HG03469 (cell line): Measurements from ENCODE around the gene PCDHA7.
"Not testable (repeated sequence)": the region's sequence is repeated elsewhere in the genome, so short reads cannot be mapped to it uniquely, and the experiment has no call there.

ENCODE experiments used
- ATAC-seq: cut with Tn5 transposase; IDR thresholded peaks from one replicate; pipeline ENCODE4 v1.9.1; 2021; ENCODE audit warnings: mild to moderate bottlenecking, moderate library complexity, moderate number of reproducible peaks; ENCODE audit not compliant: unreplicated experiment

The PCDHA7 gene

DNA sequence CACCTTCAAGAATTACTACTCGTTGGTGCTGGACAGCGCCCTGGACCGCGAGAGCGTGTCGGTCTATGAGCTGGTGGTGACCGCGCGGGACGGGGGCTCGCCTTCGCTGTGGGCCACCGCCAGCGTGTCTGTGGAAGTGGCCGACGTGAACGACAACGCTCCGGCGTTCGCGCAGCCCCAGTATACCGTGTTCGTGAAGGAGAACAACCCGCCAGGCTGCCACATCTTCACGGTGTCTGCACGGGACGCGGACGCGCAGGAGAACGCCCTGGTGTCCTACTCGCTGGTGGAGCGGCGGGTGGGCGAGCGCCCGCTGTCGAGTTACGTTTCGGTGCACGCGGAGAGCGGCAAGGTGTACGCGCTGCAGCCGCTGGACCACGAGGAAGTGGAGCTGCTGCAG is 11.1 kb upstream of the PCDHA7 start:
- not testable (repeated sequence) for ATAC-seq

GRCh38 chr5:140823475-140823874 is 10.6 kb upstream of the PCDHA7 start:
- ATAC-seq, result no peak

DNA sequence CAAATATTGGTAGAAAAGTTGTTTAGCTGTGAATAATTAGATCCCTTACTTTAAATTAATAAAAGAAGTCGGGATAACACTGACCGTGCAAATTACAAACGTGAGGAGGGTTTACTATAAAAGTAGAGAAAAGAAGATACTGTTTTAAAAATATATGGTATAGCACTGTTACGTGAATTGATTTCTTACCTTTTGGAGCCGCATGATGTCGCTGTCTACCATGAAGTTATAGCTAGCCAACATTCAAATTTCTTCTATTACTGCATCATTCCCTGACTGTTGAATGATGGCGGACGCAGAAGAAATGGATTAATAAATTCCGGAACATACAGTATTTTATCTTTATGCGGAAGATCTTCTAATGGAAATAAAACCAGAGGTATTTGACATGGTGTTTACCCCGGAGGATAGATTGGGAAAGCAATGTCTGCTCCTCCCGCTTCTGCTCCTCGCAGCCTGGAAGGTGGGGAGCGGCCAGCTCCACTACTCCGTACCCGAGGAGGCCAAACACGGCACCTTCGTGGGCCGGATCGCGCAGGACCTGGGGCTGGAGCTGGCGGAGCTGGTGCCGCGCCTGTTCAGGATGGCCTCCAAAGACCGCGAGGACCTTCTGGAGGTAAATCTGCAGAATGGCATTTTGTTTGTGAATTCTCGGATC is 6.2 kb upstream of the PCDHA7 start, which contains the start of gene PCDHA6:
PCDHA6 (plus strand) TSS at position 257 of the 658 bp plus-strand sequence; CDS start at position 389, 132 bp downstream.
- ATAC-seq, result no peak

DNA sequence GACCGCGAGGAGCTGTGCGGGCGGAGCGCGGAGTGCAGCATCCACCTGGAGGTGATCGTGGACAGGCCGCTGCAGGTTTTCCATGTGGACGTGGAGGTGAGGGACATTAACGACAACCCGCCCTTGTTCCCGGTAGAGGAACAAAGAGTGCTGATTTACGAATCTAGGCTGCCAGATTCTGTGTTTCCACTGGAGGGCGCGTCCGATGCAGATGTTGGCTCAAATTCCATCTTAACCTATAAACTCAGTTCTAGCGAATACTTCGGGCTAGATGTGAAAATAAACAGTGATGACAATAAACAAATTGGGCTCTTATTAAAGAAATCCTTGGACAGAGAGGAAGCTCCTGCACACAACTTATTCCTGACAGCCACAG is 5.7 kb upstream of the PCDHA7 start:
- ATAC-seq, result no peak

- ATAC-seq, result not testable (repeated sequence)
Observed at GRCh38 chr5:140829511-140830501, 4.3 kb upstream of the PCDHA7 start.

DNA sequence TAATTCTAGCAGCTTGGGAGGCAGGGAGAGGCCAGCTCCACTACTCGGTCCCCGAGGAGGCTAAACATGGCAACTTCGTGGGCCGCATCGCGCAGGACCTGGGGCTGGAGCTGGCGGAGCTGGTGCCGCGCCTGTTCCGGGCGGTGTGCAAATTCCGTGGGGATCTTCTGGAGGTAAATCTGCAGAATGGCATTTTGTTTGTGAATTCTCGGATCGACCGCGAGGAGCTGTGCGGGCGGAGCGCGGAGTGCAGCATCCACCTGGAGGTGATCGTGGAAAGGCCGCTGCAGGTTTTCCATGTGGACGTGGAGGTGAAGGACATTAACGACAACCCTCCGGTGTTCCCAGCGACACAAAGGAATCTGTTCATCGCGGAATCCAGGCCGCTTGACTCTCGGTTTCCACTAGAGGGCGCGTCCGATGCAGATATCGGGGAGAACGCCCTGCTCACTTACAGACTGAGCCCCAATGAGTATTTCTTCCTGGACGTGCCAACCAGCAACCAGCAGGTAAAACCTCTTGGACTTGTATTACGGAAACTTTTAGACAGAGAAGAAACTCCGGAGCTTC is 455 bp downstream of the PCDHA7 start:
- not testable (repeated sequence) for ATAC-seq

DNA sequence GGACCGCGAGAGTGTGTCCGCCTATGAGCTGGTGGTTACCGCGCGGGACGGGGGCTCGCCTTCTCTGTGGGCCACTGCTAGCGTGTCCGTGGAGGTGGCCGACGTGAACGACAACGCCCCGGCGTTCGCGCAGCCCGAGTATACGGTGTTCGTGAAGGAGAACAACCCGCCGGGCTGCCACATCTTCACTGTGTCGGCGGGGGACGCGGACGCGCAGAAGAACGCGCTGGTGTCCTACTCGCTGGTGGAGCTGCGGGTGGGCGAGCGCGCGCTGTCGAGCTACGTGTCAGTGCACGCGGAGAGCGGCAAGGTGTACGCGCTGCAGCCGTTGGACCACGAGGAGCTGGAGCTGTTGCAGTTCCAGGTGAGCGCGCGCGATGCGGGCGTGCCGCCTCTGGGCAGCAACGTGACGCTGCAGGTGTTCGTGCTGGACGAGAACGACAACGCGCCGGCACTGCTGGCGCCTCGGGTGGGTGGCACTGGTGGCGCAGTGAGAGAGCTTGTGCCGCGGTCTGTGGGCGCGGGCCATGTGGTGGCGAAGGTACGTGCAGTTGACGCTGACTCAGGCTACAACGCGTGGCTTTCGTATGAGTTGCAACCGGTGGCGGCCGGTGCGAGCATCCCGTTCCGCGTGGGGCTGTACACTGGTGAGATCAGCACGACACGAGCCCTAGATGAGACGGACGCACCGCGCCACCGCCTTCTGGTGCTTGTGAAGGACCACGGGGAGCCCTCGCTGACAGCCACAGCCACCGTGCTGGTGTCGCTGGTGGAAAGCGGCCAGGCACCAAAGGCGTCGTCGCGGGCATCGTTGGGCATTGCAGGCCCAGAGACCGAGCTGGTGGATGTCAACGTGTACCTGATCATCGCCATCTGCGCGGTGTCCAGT is 1.8 kb downstream of the PCDHA7 start:
- ATAC-seq, result no peak

GRCh38 chr5:140840978-140841962 is 7.2 kb downstream of the PCDHA7 start, which contains the start of gene PCDHA8:
TSS of gene PCDHA8 (plus strand) at chr5:140841187. CDS start at chr5:140841322, 135 bp downstream.
- ATAC-seq, result no peak

DNA sequence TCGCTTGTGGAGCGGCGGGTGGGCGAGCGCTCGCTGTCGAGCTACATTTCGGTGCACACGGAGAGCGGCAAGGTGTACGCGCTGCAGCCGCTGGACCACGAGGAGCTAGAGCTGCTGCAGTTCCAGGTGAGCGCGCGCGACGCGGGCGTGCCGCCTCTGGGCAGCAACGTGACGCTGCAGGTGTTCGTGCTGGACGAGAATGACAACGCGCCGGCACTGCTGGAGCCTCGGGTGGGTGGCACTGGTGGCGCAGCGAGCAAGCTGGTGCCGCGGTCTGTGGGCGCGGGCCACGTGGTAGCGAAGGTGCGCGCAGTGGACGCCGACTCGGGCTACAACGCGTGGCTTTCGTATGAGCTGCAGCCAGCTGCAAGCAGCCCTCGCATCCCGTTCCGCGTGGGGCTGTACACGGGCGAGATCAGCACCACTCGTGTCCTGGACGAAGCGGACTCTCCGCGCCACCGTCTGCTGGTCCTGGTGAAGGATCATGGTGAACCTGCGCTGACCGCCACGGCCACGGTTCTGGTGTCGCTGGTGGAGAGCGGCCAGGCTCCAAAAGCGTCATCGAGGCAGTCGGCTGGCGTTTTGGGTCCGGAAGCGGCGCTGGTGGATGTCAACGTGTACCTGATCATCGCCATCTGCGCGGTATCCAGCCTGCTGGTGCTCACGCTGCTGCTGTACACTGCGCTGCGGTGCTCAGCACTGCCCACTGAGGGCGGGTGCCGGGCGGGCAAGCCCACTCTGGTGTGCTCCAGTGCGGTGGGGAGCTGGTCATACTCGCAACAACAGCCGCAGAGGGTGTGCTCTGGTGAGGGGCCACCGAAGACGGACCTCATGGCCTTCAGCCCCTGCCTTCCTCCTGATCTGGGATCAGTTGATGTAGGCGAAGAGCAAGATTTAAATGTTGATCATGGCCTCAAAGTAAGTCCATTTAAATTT is 9.0 kb downstream of the PCDHA7 start:
- ATAC-seq, result no peak

DNA sequence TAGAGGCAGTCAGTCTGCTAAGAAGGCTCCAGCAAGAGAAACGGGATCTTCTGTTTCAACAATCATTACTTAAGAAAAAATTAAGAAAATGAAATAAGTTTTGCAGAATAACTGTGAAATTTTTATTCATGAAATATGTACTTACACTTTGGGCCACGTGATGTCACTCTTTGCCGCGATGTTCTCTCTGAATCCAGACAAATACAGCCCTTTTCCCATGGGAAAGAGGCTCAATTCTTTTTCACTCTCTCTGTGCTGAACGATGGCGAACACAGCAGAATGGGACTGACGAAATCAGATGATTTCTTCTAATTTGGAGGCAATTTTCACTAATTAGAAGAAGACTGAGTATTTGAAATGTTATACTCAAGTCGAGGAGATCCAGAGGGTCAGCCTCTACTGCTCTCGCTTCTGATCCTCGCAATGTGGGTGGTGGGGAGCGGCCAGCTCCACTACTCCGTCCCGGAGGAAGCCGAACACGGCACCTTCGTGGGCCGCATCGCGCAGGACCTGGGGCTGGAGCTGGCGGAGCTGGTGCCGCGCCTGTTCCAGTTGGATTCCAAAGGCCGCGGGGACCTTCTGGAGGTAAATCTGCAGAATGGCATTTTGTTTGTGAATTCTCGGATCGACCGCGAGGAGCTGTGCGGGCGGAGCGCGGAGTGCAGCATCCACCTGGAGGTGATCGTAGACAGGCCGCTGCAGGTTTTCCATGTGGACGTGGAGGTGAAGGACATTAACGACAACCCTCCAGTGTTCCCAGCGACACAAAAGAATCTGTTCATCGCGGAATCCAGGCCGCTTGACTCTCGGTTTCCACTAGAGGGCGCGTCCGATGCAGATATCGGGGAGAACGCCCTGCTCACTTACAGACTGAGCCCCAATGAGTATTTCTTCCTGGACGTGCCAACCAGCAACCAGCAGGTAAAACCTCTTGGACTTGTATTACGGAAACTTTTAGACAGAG is 14.4 kb downstream of the PCDHA7 start, which contains the start of gene PCDHA9:
PCDHA9 (plus strand) TSS at position 244 of the 964 bp plus-strand sequence; CDS start at position 358, 114 bp downstream.
- not testable (repeated sequence) for ATAC-seq

DNA sequence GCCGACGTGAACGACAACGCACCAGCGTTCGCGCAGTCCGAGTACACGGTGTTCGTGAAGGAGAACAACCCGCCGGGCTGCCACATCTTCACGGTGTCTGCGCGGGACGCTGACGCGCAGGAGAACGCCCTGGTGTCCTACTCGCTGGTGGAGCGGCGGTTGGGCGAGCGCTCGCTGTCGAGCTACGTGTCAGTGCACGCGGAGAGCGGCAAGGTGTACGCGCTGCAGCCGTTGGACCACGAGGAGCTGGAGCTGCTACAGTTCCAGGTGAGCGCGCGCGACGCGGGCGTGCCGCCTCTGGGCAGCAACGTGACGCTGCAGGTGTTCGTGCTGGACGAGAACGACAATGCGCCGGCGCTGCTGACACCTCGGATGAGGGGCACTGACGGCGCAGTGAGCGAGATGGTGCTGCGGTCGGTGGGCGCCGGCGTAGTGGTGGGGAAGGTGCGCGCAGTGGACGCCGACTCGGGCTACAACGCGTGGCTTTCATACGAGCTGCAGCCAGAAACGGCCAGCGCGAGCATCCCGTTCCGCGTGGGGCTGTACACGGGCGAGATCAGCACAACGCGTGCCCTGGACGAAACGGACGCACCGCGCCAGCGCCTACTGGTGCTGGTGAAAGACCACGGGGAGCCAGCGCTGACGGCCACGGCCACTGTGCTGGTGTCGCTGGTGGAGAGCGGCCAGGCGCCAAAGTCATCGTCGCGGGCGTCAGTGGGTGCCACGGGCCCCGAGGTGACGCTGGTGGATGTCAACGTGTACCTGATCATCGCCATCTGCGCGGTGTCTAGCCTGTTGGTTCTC is 16.0 kb downstream of the PCDHA7 start:
- not testable (repeated sequence) for ATAC-seq

DNA sequence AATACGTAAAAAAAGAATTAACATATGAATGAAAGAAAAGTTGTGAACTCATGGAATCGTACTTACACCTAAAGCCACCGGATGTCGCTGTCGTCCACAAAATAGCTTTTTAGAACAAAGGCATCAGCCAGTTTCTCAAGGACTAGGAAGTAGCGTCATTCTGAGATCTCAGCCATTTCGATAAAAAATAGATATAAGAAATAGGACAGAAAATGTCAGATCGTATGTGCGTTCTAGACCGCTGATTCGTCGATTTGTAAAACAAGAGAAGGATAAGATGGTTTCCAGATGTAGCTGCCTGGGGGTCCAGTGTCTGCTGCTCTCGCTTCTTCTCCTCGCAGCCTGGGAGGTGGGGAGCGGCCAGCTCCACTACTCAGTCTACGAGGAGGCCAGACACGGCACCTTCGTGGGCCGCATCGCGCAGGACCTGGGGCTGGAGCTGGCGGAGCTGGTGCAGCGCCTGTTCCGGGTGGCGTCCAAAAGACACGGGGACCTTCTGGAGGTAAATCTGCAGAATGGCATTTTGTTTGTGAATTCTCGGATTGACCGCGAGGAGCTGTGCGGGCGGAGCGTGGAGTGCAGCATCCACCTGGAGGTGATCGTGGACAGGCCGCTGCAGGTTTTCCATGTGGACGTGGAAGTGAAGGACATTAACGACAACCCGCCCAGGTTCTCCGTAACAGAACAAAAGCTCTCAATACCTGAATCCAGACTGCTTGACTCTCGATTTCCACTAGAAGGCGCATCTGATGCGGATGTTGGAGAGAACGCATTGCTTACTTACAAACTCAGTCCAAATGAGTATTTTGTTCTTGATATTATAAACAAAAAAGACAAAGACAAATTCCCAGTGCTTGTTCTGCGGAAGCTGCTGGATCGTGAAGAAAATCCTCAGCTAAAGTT is 22.0 kb downstream of the PCDHA7 start, which contains the start of gene PCDHA10:
PCDHA10 (plus strand) TSS at position 126 of the 903 bp plus-strand sequence; CDS start at position 278, 152 bp downstream.
- ATAC-seq, result no peak

GRCh38 chr5:140857177-140857986 is 23.3 kb downstream of the PCDHA7 start:
- ATAC-seq, result no peak

- no peak for ATAC-seq
Observed at GRCh38 chr5:140857987-140858240, 23.8 kb downstream of the PCDHA7 start.
